SK-N-SH treated with all-trans-retinoic acid at 6 μM for 48 hours (cell line): Measurements from ENCODE around the gene TRIM37.

Experiments
- ARNTL ChIP-seq: fragments of 450-650 bp; formaldehyde crosslinking; IDR thresholded peaks from 2 replicates; pipeline ENCODE4 v1.5.0; 2020; ENCODE audit warnings: low read depth, mild to moderate bottlenecking, moderate library complexity, borderline replicate concordance
- CREB5 ChIP-seq: fragments of 250-450 bp; sonication (Bioruptor Pico); IDR thresholded peaks from 2 replicates; pipeline ENCODE4 v1.5.1; 2020; ENCODE audit warnings: low read depth, mild to moderate bottlenecking, moderate library complexity
- PATZ1 ChIP-seq: fragments of 250-450 bp; sonication (Bioruptor Pico); IDR thresholded peaks from 2 replicates; pipeline ENCODE4 v1.8.0; 2020; ENCODE audit warnings: mild to moderate bottlenecking, moderate library complexity, borderline replicate concordance
- POU6F1 ChIP-seq: fragments of 250-450 bp; sonication (Bioruptor Pico); IDR thresholded peaks from 2 replicates; pipeline ENCODE4 v1.8.0; 2021; ENCODE audit warnings: low read depth, mild to moderate bottlenecking, moderate library complexity, borderline replicate concordance
- RARB ChIP-seq: fragments of 250-450 bp; sonication (Bioruptor Pico); IDR thresholded peaks from 2 replicates; pipeline ENCODE4 v1.8.0; 2021; ENCODE audit warnings: mild to moderate bottlenecking, moderate library complexity

GRCh38 chr17:59152925-59153324, 46.2 kb upstream of the TRIM37 start:
- TF ChIP-seq PATZ1 (CRISPR knock-in tag) (no peak), CREB5 (CRISPR knock-in tag) (no peak), POU6F1 (CRISPR knock-in tag) (no peak), RARB (CRISPR knock-in tag) (no peak), ARNTL (CRISPR knock-in tag) (no peak)
